Measurements from ENCODE around the gene SLC2A4. TPM values are rescaled to one million over a fixed set of nuclear protein-coding genes. Genes with fewer than 3 reads are reported as not detected.

SLC2A4 gene
- total RNA-seq, 4 donors from 2014 or later, result 144 to 197 (median 157) TPM

DNA sequence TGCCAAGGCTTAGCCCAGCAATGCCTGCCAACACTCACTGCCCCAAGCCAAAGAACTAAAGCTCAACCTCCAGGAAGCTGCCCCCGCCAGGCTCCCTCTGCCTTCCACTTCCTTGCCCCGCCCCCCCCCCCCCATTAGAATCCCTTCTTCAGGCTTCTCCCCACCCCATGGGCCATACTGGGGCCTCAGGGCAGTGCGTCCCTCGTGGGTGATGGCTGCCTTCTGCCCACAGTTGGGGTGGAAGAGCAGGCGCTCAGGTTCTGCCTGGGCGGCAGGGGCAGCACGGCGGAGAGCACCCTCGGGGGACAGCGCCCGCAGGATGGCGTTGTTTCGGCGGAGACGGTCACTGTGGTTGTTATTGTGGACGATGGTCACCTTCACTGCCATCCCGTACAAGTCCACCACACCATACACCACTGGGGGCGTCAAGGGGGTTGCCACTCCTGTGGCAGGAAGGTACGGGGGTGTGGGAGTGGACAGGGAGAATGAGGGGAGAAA, 43.6 kb downstream of the SLC2A4 start:
- no peak overlapping the region for H3K27ac ChIP-seq (replicated peaks in 1 of 4)
- TF ChIP-seq, protein P1, sequence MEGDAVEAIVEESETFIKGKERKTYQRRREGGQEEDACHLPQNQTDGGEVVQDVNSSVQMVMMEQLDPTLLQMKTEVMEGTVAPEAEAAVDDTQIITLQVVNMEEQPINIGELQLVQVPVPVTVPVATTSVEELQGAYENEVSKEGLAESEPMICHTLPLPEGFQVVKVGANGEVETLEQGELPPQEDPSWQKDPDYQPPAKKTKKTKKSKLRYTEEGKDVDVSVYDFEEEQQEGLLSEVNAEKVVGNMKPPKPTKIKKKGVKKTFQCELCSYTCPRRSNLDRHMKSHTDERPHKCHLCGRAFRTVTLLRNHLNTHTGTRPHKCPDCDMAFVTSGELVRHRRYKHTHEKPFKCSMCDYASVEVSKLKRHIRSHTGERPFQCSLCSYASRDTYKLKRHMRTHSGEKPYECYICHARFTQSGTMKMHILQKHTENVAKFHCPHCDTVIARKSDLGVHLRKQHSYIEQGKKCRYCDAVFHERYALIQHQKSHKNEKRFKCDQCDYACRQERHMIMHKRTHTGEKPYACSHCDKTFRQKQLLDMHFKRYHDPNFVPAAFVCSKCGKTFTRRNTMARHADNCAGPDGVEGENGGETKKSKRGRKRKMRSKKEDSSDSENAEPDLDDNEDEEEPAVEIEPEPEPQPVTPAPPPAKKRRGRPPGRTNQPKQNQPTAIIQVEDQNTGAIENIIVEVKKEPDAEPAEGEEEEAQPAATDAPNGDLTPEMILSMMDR (IDR thresholded peaks at IDR 0.05), result no peak
- TF ChIP-seq POLR2AphosphoS5 (IDR thresholded peaks at IDR 0.05) (no peak), EP300 (IDR thresholded peaks at IDR 0.05) (no peak), POLR2A (IDR thresholded peaks at IDR 0.05; ENCODE audit: low read depth) (no peak)
- intact Hi-C loops (cut with DNase I), result no loop called here
- no peaks in the 10 kb centered on the region for H3K9me3 ChIP-seq
- no peak overlapping the region for H3K4me3 ChIP-seq
- H3K27me3 ChIP-seq, result no peaks in the 10 kb centered on the region
- peaks cover 11 to 26% (median 17%) of the 10 kb centered on the region in 4 donors for H3K4me1 ChIP-seq
- WGBS, result 90% methylated on average over 17 of the region's 19 CpGs
- peaks cover 34 to 76% (median 70%) of the 10 kb centered on the region in 4 donors for H3K36me3 ChIP-seq
- no peak for DNase-seq (ENCODE audit: extremely low spot score)

DNA sequence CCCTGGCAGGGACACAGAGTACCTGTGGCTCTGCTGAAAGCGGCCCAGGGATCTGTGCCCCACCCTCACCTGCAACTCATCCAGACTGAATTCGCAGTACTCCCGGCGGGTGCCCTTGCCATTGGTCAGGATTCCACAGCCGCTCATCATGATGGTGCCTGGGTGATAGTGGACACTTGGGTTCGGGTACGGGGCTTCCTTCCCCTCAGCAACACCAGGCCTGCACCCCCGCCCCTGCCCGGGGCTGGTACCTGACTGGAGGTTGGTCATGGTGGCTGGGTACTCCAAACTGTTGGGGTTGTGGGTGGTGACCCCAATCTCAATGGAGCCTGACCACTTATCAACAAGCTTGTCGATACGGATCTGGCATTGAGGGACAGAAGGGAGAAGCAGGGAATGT, 44.7 kb downstream of the SLC2A4 start:
- DNase-seq (ENCODE audit: extremely low spot score), result no peak
- Histone ChIP-seq H3K4me3 (no peak overlapping the region), H3K9me3 (no peaks in the 10 kb centered on the region), H3K36me3 (peaks cover 25 to 65% (median 59%) of the 10 kb centered on the region in 4 donors), H3K27me3 (no peaks in the 10 kb centered on the region), H3K27ac (replicated peaks in 1 of 4) (no peak overlapping the region), H3K4me1 (peaks cover 16 to 34% (median 25%) of the 10 kb centered on the region in 4 donors)
- TF ChIP-seq POLR2AphosphoS5 (IDR thresholded peaks at IDR 0.05) (no peak), EP300 (IDR thresholded peaks at IDR 0.05) (no peak), POLR2A (IDR thresholded peaks at IDR 0.05; ENCODE audit: low read depth) (no peak)
- TF ChIP-seq, protein P1 (IDR thresholded peaks at IDR 0.05), result no peak
- intact Hi-C loops (cut with DNase I), result no loop called here
- 100% methylated on average over 2 of the region's 11 CpGs for WGBS

DNA sequence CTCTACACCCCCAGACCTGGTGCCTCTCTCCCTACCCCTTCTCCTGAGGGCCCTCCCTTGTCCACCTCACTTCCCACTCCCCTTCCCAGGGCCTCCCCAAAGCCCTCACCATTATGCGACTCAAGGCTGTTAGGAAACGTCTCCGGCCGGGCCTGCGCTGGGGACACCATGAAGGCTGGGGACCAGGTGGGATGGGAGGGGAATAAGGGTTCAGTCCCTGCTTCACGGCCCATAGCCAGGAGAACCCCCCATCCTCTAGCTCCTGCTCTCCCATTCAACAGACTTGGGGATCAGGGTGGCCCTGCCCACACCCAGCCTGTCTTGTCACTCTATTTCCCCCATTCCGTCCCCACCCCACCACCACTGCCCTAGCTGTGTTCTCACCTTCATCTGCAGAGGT, 45.5 kb downstream of the SLC2A4 start:
- peaks cover 18 to 56% (median 51%) of the 10 kb centered on the region in 4 donors for H3K36me3 ChIP-seq
- H3K4me1 ChIP-seq, result peaks cover 16 to 34% (median 25%) of the 10 kb centered on the region in 4 donors
- no peaks in the 10 kb centered on the region for H3K27me3 ChIP-seq
- no peak overlapping the region for H3K27ac ChIP-seq (replicated peaks in 1 of 4)
- WGBS, result 85% methylated on average over 5 of the region's 7 CpGs
- no peak overlapping the region for H3K4me3 ChIP-seq
- no peak for TF ChIP-seq EP300 (IDR thresholded peaks at IDR 0.05)
- TF ChIP-seq, protein P1 (IDR thresholded peaks at IDR 0.05), result no peak
- TF ChIP-seq POLR2AphosphoS5 (IDR thresholded peaks at IDR 0.05), result no peak
- TF ChIP-seq POLR2A (IDR thresholded peaks at IDR 0.05; ENCODE audit: low read depth), result no peak
- H3K9me3 ChIP-seq, result no peaks in the 10 kb centered on the region
- DNase-seq (ENCODE audit: extremely low spot score), result no peak
- intact Hi-C loops (cut with DNase I), result no loop called here

DNA sequence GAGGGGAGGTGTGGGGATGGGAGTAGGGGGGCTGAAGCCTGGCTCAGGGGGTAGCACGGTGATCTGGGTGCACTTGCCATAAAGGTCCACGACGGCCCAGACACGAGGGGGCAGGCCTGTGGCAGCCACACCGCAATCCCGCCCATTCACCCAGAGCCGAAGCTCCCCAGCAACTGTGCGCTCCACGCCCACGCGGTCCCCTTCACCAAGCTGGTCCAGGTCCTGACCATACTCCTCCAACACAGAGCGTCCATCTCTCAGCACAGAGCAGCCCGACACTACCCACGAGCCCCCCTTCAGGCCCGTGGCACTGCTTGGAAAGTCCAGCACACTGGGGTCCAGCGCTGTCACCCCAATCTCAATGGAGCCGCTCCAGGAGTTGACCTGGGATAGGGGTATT, 46.0 kb downstream of the SLC2A4 start:
- Histone ChIP-seq H3K4me1 (peaks cover 16 to 34% (median 25%) of the 10 kb centered on the region in 4 donors), H3K27me3 (peaks cover 0 to 2% (median 0%) of the 10 kb centered on the region in 4 donors), H3K9me3 (no peaks in the 10 kb centered on the region), H3K4me3 (no peak overlapping the region), H3K36me3 (peaks cover 13 to 52% (median 46%) of the 10 kb centered on the region in 4 donors), H3K27ac (replicated peaks in 1 of 4) (no peak overlapping the region)
- TF ChIP-seq, protein P1 (IDR thresholded peaks at IDR 0.05), result no peak
- TF ChIP-seq EP300 (IDR thresholded peaks at IDR 0.05), result no peak
- no peak for DNase-seq (ENCODE audit: extremely low spot score)
- WGBS, result 83% methylated on average over 12 of the region's 17 CpGs
- intact Hi-C loops (cut with DNase I), result no loop called here

DNA sequence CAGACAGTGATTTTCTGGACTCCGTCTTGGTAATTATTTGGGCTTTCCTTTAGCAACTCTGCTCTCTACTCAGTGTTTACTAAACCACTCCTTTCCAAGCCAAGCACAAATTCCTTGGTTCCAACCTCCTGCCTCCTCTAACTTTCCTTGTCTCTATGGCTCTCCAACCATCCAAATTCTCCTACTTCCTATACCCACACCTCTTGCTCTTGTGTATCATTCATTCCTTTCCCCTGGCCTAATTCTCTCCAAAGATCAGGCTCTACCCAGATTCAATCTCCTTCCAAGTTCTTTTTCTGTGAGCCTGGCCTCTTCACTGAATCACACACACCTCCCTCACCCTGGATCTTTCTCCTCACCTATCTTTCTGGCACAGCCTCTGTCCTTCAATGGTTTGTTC, 46.5 kb downstream of the SLC2A4 start:
- 52% methylated on average over 1 of the region's 1 CpG for WGBS
- TF ChIP-seq EP300 (IDR thresholded peaks at IDR 0.05) (no peak), POLR2A (IDR thresholded peaks at IDR 0.05; ENCODE audit: low read depth) (no peak), POLR2AphosphoS5 (IDR thresholded peaks at IDR 0.05) (no peak)
- Histone ChIP-seq H3K36me3 (peaks cover 8 to 47% (median 41%) of the 10 kb centered on the region in 4 donors), H3K27ac (replicated peaks in 1 of 4) (peak overlapping the region in 3 of 4 donors; percentile 92), H3K4me1 (peaks cover 16 to 34% (median 25%) of the 10 kb centered on the region in 4 donors), H3K9me3 (no peaks in the 10 kb centered on the region), H3K27me3 (peaks cover 0 to 3% (median 0%) of the 10 kb centered on the region in 4 donors), H3K4me3 (peak overlapping the region in 2 of 4 donors; percentile 75 to 81)
- intact Hi-C loops (cut with DNase I), result no loop called here
- DNase-seq (ENCODE audit: extremely low spot score), result no peak

All from esophagus muscularis mucosa (tissue), 4 donors.